ENCODE data around the gene KIF2C. TPM values are rescaled to one million over a fixed set of nuclear protein-coding genes. Genes with fewer than 3 reads are reported as not detected.

Gene KIF2C
- total RNA-seq, 2 donors from 2014 or later = 42.0 to 72.7 TPM

DNA sequence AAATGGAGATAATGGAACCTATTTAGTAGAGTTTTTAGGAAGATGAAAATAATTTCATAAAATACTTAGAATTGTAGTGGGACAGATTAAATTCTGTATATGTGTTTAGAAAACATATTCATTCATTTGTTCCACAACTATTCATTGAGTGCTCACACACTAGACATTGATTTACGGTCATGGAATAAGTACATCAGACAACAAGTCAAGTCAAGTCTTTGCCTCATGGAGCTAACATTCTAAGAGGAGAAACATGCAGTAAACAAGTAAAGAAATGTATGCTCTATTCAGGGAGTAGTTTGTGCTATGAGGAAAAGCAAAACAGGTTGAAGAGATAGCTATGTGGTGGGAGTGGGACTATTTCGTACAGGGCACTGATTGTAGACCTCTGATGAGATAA, 77.7 kb downstream of the KIF2C start:
- H3K4me3 ChIP-seq (ENCODE audit: low read length) = no peak overlapping the region
- Mint-ChIP-seq H3K4me1 (peaks cover 27% of the 10 kb centered on the region), H3K27me3 (ENCODE audit: insufficient read depth) (peaks cover 7% of the 10 kb centered on the region), H3K36me3 (ENCODE audit: low read depth) (peaks cover 4% of the 10 kb centered on the region), H3K27ac (no peak overlapping the region), H3K4me3 (no peak overlapping the region), H3K9me3 (no peaks in the 10 kb centered on the region)
- TF ChIP-seq CTCF (conservative IDR thresholded peaks at IDR 0.05) = no peak
- WGBS, 2 experiments (ENCODE audit: insufficient coverage in 1 of 2, insufficient read length in 1 of 2) = 89 to 95% methylated on average over 2 of the region's 2 CpGs
- H3K27me3 ChIP-seq (ENCODE audit: control insufficient read depth, insufficient read depth, low read length, poor library complexity, severe bottlenecking) = no peaks in the 10 kb centered on the region
- no peaks in the 10 kb centered on the region for H3K9me3 ChIP-seq (ENCODE audit: control insufficient read depth, low read length)
- no peak overlapping the region for H3K9ac ChIP-seq (ENCODE audit: extremely low read depth, low read length, poor library complexity, severe bottlenecking)
- no peak overlapping the region for H3K27ac ChIP-seq (ENCODE audit: low read depth, low read length)
- H3K4me1 ChIP-seq (ENCODE audit: control insufficient read depth, insufficient read depth, low read length) = no peaks in the 10 kb centered on the region
- H3K36me3 ChIP-seq (ENCODE audit: control insufficient read depth, insufficient read depth, low read length) = no peaks in the 10 kb centered on the region
- no peak for DNase-seq

Other genes starting within 250 kb of the KIF2C start
- 10 to 100 TPM; 10.2 to 10.8 TPM for gene TMEM53, start 65.4 kb upstream of the KIF2C start, total RNA-seq
- gene ARMH1, start 65.1 kb upstream of the KIF2C start, total RNA-seq = 1 to 10 TPM; 3.9 to 6.3 TPM
- not detected for gene RNU5D-1, start 8.7 kb upstream of the KIF2C start, total RNA-seq
- 1,000 to 10,000 TPM; 2,014 to 2,050 TPM for gene RPS8, start 35.7 kb downstream of the KIF2C start, total RNA-seq
- 1 to 10 TPM; 1.6 to 2.3 TPM for gene BEST4, start 48.3 kb downstream of the KIF2C start, total RNA-seq
- 1 to 10 TPM; 3.3 to 9.0 TPM for gene PLK3, start 60.5 kb downstream of the KIF2C start, total RNA-seq
- gene DYNLT4, start 67.5 kb downstream of the KIF2C start, total RNA-seq = under 1 TPM in 1 of 2 donors, not detected in 1; 0.64 TPM
- 1 to 10 TPM; 7.4 to 7.9 TPM for gene BTBD19, start 68.7 kb downstream of the KIF2C start, total RNA-seq
- 1 to 10 TPM; 1.5 to 1.6 TPM for gene PTCH2, start 103.4 kb downstream of the KIF2C start, total RNA-seq
- gene EIF2B3, start 246.8 kb downstream of the KIF2C start, total RNA-seq = 10 to 100 TPM; 24.2 to 27.2 TPM

Data from endodermal cell (in vitro differentiated cells).